Transverse colon (tissue), 4 donors: ENCODE data around the gene P2RY6. TPM values are rescaled to one million over a fixed set of nuclear protein-coding genes. Genes with fewer than 3 reads are reported as not detected.
A peak's percentile ranks its signal among the peaks of the same experiment; 100 is the strongest.

Source experiments
- DNase-seq: peaks from one replicate; pipeline ENCODE4 v3.0.0-alpha.2; 2019
- H3K27ac ChIP-seq, 4 donors: fragments of 200-600 bp; sonication (generic); 2 replicates each; pipeline ENCODE4 v1.5.1; 2016 to 2018; ENCODE audit warnings: inconsistent platforms in 4 of 4
- H3K27me3 ChIP-seq: fragments of 200-600 bp; sonication (generic); 2 replicates; pipeline ENCODE4 v1.5.1; 2017; ENCODE audit warnings: inconsistent platforms
- H3K36me3 ChIP-seq, 4 donors: fragments of 200-600 bp; sonication (generic); 2 replicates each; pipeline ENCODE4 v1.5.1; 2017 to 2019; ENCODE audit warnings: inconsistent platforms in 4 of 4
- H3K4me1 ChIP-seq, 4 donors: fragments of 200-600 bp; sonication (generic); 2 replicates each; pipeline ENCODE4 v1.5.1; 2017 to 2020; ENCODE audit warnings: inconsistent platforms in 4 of 4
- H3K4me3 ChIP-seq, 4 donors: fragments of 200-600 bp; sonication (generic); 1 replicate in 1 of 4; 2 replicates in 3 of 4; pipeline versions ENCODE4 v1.5.1 to v1.6.1; 2017 to 2019; ENCODE audit warnings: inconsistent platforms in 4 of 4
- H3K9me3 ChIP-seq, 2 donors: fragments of 200-600 bp; sonication (generic); 2 replicates each; pipeline ENCODE4 v1.5.1; 2017 to 2019; ENCODE audit warnings: inconsistent platforms in 2 of 2
- CTCF ChIP-seq, 5 experiments: fragments of 200-600 bp in 3 of 5; fragments of 450-650 bp in 2 of 5; sonication (generic) in 3 of 5; IDR thresholded peaks; 1 replicate in 2 of 5; 2 replicates in 3 of 5; pipeline ENCODE4 v1.5.1; 2016 to 2017; ENCODE audit warnings: antibody characterized with exemption in 5 of 5, inconsistent platforms in 3 of 5, mild to moderate bottlenecking in 2 of 5, moderate library complexity in 1 of 5
- EP300 ChIP-seq: sonication (generic); formaldehyde crosslinking; IDR thresholded peaks from one replicate; pipeline ENCODE4 v1.6.1; 2017; ENCODE audit warnings: antibody characterized with exemption, low read depth
- POLR2A ChIP-seq: fragments of 450-650 bp; IDR thresholded peaks from one replicate; pipeline ENCODE4 v1.6.1; 2016; ENCODE audit warnings: antibody characterized with exemption, mild to moderate bottlenecking, moderate library complexity
- POLR2AphosphoS5 ChIP-seq, 3 donors: sonication (generic); formaldehyde crosslinking; IDR thresholded peaks; one replicate each; pipeline ENCODE4 v1.6.1; 2016; ENCODE audit warnings: antibody characterized with exemption in 3 of 3
- WGBS, 2 donors: methylation state at CpG; one replicate each; pipeline ENCODE4 v1.1.5; 2018; ENCODE audit warnings: low coverage in 1 of 2; 5-methylcytosine and 5-hydroxymethylcytosine counted together
- in situ Hi-C, 4 donors: fragments of 200-750 bp; cut with MboI; loops; one replicate each; pipeline versions ENCODE4 v1.15.0 to v1.15.1; 2017; ENCODE audit warnings: low sequenced_read_pairs in 3 of 4, low pct_ligation_motif_present in 1 of 4, low pct_unique_long_range_greater_than_20kb in 1 of 4
- intact Hi-C: fragments of 100-400 bp; cut with DNase I; formaldehyde crosslinking; loops from one replicate; pipeline ENCODE4 v1.15.1; 2023; ENCODE audit warnings: low total_unique reads
- total RNA-seq, 4 donors: library from RNA; depleted of rRNA; stranded (reverse); fragments of >200 nt; gene quantifications; one replicate each; pipeline ENCODE4 v1.1.0, GENCODE V29; 2016

The P2RY6 gene
- total RNA-seq, 4 donors from 2014 or later, result 1.1 to 1.6 (median 1.4) TPM; not detected in 1

GRCh38 chr11:73330569-73331093, 58.5 kb downstream of the P2RY6 start:
- Histone ChIP-seq H3K4me1 (peaks cover 33 to 70% (median 50%) of the 10 kb centered on the region in 4 donors), H3K9me3 (no peaks in the 10 kb centered on the region), H3K27me3 (no peaks in the 10 kb centered on the region), H3K27ac (peak overlapping the region; percentile 57 to 84 (median 62)), H3K4me3 (no peak overlapping the region), H3K36me3 (no peaks in the 10 kb centered on the region)
- in situ Hi-C loops, result no loop called here
- 63 to 80% methylated on average over 1 to 3 of the region's 3 CpGs for WGBS, 2 donors
- intact Hi-C loops, result loop anchor here (2.0 kb wide), 1 partner anchor 16 kb away; no protein-coding TSS in a partner anchor
- DNase-seq, result no peak
- TF ChIP-seq POLR2AphosphoS5 (IDR thresholded peaks at IDR 0.05) (no peak), CTCF (IDR thresholded peaks at IDR 0.05) (peak in 2 of 5 experiments; percentile 3 to 19)

GRCh38 chr11:73331138-73331916, 59.2 kb downstream of the P2RY6 start:
- 60% methylated on average over 4 of the region's 4 CpGs; no CpG with 5 or more reads in 1 of the 2 donors for WGBS, 2 donors
- peak overlapping the region; percentile 57 to 84 (median 62) for H3K27ac ChIP-seq

GRCh38 chr11:73333173-73333572, 61.0 kb downstream of the P2RY6 start:
- H3K9me3 ChIP-seq, result no peaks in the 10 kb centered on the region
- intact Hi-C loops (no loop called here), in situ Hi-C loops (no loop called here)
- H3K4me1 ChIP-seq, result peaks cover 33 to 63% (median 41%) of the 10 kb centered on the region in 4 donors
- H3K36me3 ChIP-seq, result no peaks in the 10 kb centered on the region
- 96% methylated on average over 11 of the region's 11 CpGs; no CpG with 5 or more reads in 1 of the 2 donors for WGBS, 2 donors
- peak overlapping the region; percentile 61 to 84 (median 73) for H3K27ac ChIP-seq
- TF ChIP-seq EP300, result no peak
- no peak for TF ChIP-seq CTCF (IDR thresholded peaks at IDR 0.05)
- TF ChIP-seq POLR2A, result no peak
- no peak for TF ChIP-seq POLR2AphosphoS5 (IDR thresholded peaks at IDR 0.05)
- no peaks in the 10 kb centered on the region for H3K27me3 ChIP-seq
- no peak for DNase-seq
- no peak overlapping the region for H3K4me3 ChIP-seq

More at GRCh38 chr11:73331138-73331916, 59.2 kb downstream of the P2RY6 start:
- Histone ChIP-seq H3K36me3 (no peaks in the 10 kb centered on the region), H3K9me3 (no peaks in the 10 kb centered on the region), H3K27me3 (no peaks in the 10 kb centered on the region), H3K4me3 (no peak overlapping the region), H3K4me1 (peaks cover 33 to 72% (median 43%) of the 10 kb centered on the region in 4 donors)
- intact Hi-C loops (loop anchor here (2.0 kb wide), 1 partner anchor 15 kb away; no protein-coding TSS in a partner anchor), in situ Hi-C loops (no loop called here)
- no peak for TF ChIP-seq EP300
- no peak for TF ChIP-seq CTCF (IDR thresholded peaks at IDR 0.05)
- no peak for TF ChIP-seq POLR2AphosphoS5 (IDR thresholded peaks at IDR 0.05)
- TF ChIP-seq POLR2A, result no peak
- DNase-seq, result no peak

- Histone ChIP-seq H3K9me3 (no peaks in the 10 kb centered on the region), H3K4me1 (peaks cover 33 to 66% (median 43%) of the 10 kb centered on the region in 4 donors), H3K4me3 (no peak overlapping the region), H3K27ac (peak overlapping the region; percentile 61 to 84 (median 73)), H3K36me3 (no peaks in the 10 kb centered on the region), H3K27me3 (no peaks in the 10 kb centered on the region)
- in situ Hi-C loops, result no loop called here
- intact Hi-C loops, result no loop called here
- WGBS, 2 donors, result 33 to 75% methylated on average over 1 to 4 of the region's 4 CpGs
- TF ChIP-seq POLR2A, result no peak
- TF ChIP-seq POLR2AphosphoS5 (IDR thresholded peaks at IDR 0.05), result no peak
- TF ChIP-seq EP300, result no peak
- TF ChIP-seq CTCF (IDR thresholded peaks at IDR 0.05), result no peak
- DNase-seq, result no peak
Observed at GRCh38 chr11:73333640-73334383, 61.7 kb downstream of the P2RY6 start.
